ENCODE data around the gene MYH2.
"Not testable (repeated sequence)": the region's sequence is repeated elsewhere in the genome, so short reads cannot be mapped to it uniquely, and the experiment has no call there.

MYH2 gene

DNA sequence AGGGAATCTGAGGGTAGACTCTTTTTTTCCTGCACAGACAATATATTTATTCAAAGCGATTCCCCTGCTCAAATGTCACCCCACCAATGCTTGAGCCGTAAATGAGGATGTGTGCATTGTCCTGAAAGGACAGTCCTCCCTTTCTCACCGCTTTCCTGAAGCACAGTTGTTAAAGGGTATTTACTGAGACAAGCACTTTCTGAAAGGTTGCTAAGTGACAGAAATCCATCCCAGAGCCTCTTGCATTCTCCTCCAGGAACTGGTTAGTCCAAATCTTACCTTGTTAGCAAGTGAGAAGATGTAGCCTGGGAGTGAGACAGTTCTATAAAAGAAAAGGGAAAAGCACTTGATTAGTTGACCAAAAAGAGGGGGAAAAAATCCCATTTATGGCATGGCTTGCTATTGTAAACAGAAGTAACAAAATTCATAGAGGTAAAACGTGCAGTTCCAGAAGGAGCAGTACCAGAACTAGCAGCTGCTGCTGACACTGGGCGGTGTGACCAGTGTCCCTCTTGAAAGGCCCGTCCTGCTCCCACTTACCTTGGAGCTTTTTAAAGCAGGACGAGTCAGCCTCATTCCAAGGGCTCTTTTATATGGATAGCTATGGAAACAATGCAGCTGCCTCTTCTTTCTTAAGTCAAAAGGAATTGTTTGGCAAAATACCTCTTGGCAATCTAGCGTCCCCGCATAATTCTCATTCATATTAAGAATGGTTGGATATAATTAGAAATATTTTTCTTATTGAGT, at the start of gene MYH2:
TSS of gene MYH2 (minus strand) at position 563 of the 747 bp plus-strand sequence. CDS start 1,738 bp downstream, outside the sequence.
- no peak for DNase-seq

DNA sequence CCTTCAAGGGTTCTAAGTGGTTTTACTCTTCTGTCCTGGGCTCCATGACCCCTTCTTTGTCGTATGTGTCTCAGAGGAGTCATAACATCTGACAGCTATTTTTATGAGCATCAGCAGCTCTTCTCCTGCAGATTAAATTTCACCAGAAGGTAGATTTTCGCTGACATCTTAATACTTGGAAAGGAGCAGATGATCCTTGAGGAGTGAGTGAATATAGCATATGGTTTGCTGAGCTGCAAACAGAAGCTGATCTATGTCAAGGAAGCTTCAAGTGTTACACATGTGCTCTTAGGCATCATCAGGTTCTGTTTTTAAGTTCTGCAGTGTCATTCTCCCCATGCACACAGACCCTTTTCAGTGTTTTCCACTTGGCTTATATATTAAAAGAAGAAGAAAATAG, 49.2 kb upstream of the MYH2 start:
- no peak for DNase-seq

DNA sequence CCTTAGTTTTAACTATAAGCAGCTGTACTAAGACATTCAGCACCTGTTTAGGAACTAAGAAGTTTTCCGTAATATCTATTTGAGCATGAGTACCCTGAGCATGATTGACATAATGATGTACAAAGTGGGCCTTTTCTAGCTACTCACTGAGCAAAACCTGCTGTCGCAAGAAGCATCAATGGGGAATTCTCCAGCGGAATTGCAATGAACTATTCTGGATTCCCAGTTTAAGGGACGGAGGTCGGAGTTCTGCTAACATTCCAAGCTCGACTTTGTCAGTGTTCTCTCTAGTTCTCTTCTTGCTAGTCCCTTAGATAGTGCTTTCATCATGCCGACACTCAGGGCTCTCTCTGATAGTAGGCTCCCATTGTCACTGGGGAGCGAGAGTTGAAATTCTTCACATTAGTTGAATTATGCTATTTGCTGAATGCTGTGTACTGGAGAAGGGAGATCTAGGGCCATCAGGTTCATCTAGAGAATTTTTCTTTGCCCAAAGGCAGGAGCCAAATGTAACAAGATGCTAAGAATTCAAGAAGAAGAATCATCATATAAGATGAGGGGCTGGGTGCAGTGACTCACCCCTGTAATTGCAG, 40.2 kb upstream of the MYH2 start:
- DNase-seq, result no peak

DNA sequence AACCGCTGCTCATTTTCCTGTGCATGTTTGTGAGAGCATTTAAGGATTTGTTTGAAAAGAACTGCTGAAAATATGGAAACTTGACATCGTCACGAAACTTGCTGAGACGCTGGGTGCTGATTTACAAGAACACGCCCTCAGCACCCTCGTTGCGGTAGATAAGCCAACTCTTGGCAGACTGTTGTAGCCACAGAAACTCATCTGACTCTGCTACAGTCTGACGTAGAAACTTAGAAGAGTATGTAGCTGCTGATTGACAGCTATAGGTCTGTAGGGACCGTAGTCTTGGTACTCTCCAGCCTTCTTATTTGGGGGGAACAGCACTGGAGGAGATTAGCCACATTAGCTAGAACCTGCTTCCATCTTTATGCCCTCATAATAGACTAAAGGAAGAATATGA, 36.1 kb upstream of the MYH2 start:
- DNase-seq, result no peak

DNA sequence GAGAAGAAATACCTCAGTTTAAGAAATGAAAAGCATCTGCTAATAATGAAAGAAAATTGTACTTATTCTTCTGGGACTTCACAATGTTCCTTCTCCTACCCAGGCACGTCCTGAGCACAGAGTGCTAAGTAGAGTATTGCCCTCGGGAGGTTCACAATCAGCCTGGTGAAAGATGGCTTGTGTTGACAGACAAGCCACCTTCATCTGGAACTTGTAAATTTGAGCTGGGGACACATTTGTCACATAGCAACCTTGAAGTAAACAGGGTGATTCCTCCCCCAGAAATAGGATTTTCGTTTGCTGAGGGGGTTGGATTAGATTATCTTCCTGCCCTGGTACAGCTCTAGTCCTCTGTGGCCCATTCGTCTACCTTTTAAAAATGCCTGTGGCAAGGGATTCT, 34.4 kb upstream of the MYH2 start:
- DNase-seq, result no peak

DNA sequence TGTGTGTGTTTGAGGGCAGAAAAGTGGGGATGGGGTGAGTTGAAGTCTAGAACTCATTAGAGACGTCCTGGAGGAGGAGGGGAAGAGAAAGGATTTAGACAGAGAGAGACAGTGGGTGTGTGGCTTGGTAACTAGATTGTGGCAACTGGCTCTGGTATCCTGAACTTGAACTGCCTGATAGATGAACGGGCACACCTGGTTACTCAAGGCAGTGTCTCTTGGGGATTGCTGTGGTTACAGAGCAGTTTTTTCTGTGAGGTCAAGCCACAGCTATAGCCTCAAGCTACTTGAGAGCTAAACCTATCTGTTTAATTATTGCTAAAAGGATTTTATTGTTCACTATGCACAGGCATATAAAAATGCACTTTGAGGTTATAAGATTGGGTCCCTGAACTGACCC, 29.8 kb upstream of the MYH2 start:
- no peak for DNase-seq

DNA sequence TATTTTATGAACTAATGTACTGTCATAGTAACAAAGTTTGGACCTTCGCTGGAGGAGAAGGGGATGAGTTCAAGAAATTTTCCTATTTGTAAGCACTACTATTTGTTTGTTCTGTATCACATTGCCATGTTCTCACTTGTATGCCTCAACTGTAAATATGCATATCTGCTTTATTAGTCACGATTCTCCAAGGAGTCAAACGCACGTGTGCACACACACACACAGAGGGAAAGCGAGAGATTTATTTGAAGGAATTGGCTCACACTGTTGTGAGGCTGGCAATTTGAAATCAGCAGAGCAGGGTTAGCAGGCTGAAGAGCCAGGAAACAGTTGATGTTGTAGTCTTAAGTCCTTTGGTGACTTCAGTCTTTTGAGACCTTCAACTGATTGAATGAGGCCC, 24.9 kb upstream of the MYH2 start:
- no peak for DNase-seq

DNA sequence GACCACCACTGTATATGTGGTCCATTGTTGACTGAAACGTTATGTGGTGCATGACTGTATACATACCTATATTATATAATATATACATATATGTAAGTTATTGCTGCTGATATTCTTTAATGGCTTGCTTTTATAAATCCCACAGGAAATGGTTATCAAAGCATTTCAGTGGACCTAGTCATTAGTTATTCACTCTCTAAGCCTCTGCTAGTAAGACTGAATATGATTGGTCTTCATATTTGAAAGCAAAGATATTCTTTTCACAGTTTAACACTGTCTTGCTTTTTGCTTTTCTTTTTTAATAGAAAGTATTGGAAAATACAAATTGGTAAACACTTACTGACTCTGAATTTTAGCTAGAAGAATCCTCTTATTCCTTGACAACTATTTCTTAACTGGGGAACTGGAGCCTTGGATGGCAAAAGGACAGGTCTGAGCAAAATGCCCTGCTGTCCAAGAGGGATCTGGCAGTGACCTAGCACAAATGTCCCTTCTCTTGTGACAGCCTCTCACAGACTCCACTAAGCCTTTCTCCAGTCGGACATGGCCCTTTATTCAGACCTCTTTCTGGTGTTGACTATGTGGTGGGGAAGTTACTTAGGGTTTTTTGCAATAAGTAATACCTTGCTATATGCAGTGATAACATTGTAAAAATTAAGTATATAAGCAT, 14.7 kb upstream of the MYH2 start:
- DNase-seq, result no peak

DNA sequence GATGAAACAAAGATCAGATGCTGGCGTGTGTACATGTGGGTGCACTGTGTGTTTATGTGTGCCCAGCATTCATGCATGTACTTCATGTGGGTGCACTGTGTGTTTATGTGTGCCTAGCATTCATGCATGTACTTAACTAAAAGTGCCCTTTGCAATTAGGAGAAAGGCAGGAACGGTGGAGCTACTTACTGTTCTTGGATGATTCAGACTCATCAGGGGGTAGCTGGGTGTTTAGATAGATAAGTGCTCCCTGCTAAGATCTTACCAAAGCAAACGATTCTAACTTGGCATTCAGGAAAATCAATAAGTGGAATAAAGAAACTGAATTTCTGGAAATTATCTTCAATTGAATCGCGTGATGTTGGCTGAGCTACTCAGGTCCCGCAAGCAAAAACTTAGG, 8.6 kb upstream of the MYH2 start:
- DNase-seq, result no peak

DNA sequence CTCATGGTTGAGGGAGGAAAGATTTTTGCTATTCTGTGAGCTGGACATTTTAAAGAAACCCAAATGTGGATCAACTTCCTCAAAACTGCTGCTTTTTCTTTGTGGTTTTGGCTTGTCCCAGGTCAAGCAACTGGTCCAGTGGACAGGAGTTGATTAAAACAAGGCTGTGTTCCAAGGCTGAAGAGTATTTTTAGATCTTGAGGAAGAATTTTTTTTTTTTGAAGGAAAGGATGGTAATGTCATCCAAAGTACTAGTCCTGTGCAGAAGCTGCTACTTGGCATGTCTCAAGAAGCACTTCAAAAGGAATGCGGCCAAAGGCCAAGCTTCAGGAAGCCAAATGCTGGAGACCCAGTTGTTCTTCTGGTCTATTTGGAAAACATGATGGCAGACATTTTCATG, 8.0 kb upstream of the MYH2 start:
- no peak for DNase-seq

DNA sequence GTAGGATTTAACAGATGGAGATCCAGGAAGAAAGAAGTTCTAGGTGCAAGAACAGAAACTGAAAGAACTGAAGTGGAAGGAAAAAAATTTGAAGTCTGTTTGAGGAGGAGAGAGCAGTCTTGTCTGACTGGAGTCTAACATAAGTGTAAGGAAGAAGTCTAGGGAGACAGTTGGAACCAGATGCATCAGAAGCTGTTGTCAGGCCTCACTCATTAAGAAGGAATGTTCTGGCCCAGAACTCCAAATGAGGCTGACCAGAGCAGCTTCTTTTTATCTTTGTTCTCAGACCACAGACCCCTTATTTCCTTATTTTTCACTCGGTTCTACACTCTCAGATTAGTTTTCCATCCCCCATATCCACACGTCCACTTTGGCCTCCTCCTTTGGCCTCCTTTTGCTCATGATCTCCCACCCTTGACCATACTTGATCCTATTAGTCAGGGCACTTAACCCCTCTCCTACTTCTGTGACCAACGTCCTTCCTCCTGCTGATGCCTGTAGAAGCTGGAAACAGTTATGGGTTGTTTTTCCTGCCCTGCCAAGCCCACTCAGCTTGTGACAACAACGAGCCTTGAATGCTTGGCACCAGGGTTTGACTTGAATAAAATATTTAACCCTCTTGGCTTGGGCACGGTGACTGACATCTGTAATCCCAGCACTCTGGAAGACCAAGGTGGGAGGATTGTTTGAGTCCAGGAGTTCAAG, 7.0 kb upstream of the MYH2 start:
- no peak for DNase-seq

DNA sequence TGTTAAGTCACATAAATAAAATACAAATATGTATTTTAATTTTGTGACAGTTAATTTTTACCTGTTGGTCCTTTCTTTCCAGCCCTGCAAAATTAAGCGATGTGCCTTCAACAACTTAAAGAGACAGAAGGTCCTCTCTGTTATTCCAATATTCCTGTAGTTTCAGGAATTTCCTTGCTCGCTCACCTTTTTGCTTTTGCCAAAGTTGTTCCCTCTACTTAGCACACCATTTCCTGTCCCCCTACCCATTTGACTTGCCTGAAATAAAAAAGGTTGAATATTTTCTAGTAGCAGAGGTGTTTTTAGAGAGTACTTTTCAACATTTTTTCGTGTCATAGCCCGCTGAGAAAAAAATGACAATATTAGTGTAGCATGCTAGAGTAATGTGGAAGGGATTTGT, 556 bp upstream of the MYH2 start:
- DNase-seq, result no peak

DNA sequence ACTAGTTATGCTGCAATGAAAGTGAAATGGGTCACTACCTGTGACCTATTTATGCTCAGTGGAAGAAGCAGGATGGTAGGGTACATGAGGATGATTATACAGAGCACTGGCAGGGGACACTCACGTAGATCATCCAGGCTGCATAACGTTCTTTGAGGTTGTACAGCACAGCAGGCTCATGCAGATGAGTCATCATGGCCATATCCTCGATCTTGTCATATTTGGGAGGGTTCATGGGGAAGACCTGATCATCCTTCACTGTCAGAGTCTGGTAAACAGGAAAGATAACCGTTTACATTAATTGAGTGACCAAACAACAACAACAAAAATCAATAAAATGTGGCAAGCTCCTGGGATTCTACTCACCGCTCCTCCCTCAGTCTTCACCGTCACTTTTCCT, 2.1 kb downstream of the MYH2 start:
- DNase-seq, result no peak

DNA sequence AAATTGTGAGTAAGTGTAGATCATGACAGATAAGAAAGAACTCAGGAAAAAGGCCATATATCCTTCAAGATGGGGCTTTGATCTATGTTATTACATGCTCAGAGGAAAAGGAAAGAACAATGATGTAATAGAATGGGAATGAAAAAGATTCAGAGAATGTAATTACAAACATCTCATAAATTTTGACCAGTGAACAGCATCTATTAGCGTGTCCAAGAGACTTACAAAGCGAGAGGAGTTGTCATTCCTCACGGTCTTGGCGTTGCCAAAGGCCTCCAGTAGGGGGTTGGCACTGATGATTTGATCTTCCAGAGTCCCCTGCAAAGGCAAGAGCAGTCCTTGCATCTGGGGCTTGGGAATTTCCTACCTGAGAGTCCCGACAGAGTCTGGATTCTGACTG, 6.0 kb downstream of the MYH2 start:
- DNase-seq, result not testable (repeated sequence)

DNA sequence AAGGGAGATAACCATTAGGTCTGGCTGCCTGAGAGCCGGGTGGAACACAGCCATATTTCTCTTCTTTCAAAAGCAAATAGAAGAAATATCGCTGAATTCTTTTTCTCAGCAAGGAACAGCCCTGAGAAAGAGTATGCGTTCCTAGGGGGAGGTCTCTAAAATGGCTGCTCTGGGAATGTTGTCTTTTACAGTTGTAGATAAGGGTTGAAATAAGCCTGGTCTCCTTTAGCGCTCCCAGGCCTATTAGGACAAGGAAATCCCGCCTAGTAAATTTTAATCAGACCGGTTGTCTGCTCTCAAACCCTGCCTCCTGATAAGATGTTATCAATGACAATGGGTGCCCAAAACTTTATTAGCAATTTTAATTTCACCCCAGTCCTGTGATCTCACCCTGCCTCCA, 8.3 kb downstream of the MYH2 start:
- not testable (repeated sequence) for DNase-seq

DNA sequence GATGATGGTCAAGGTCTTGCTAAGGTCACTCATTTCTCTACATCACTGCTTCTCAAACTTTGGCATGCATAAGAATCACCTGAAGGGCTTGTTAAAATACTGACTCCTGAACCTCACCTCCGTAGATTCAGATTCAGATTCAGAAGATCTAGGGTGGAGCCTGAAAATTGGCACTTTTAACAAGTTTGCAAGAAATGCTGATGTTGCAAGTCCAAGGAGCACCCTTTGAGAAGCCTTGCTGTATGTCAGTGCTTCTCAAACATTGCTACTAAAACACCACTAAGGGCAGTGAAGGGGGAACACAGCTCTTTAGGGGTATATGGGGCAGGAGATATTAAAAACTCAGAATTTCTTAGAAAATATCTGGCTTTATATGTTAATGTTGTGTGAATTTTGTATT, 17.4 kb downstream of the MYH2 start:
- no peak for DNase-seq

DNA sequence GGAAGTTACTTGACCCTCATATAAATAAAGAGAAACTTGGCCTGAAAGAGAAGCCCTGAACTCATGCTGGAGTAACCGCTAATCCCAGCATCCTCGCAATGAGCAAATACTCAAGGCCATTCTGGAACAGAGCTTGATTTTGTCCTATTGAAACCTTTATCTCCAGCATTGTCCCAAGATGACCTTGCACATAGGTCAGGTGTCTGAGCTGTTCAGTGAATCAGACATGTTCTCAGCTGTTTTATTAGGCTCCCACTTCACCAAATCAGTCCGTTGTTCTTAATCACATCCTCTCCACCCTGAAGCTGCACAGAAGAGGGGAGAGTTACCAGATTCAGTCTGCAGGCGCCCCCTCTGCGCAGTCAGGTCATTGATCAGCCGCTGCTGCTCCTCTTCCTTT, 22.0 kb downstream of the MYH2 start:
- DNase-seq, result no peak

DNA sequence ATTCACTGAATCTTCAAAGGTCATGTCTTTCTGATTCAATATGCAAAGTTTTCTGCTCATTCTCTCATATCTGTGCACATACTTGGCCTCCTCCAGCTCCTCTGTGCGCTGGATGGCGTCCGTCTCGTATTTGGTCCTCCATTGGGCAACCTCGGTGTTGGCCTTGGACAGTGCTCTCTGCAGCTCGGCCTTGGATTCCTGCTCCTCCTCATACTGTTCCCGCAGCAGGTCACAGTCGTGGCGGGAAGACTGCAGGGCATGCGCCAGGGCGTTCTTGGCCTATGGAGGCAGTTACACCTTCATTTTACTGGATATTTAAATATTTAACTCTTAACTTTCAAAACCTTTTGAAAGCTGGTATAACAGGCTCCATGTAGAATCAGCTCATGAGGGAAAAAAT, 22.9 kb downstream of the MYH2 start:
- no peak for DNase-seq

DNA sequence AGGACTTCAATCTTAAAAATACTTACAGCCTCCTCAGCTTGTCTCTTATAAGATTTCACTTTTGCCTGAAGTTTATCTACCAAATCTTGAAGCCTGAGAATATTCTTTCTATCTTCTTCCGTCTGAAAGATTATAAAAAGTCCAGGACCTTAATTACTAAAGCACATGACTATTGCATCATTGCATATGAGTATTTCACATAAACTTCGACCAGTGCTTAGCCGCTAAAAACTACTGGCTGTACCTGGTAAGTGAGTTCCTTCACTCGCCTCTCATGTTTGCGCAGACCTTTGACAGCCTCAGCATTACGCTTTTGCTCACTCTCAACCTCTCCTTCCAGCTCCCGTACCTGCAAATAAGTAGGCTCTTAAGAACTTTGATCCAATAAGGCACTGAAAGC, 26.4 kb downstream of the MYH2 start:
- no peak for DNase-seq

DNA sequence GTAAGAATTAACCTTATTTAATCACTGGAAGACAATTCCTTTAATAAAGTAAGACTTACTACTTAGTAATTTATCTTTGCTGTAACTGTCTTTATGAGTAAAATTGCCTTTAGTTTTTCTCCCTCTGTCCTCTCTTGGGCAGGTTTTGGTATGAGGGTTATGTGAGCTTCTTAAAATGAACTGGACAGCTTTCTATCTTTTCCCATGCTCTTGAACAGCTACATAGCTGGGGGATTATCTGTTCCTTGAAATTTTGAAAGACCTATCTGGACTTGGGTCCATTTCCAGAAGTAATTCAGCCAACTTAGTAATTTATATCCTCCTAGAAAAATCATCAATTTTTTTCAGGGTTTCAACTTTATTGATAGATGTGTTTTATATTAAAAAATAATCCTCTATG, 27.5 kb downstream of the MYH2 start:
- no peak for DNase-seq

DNA sequence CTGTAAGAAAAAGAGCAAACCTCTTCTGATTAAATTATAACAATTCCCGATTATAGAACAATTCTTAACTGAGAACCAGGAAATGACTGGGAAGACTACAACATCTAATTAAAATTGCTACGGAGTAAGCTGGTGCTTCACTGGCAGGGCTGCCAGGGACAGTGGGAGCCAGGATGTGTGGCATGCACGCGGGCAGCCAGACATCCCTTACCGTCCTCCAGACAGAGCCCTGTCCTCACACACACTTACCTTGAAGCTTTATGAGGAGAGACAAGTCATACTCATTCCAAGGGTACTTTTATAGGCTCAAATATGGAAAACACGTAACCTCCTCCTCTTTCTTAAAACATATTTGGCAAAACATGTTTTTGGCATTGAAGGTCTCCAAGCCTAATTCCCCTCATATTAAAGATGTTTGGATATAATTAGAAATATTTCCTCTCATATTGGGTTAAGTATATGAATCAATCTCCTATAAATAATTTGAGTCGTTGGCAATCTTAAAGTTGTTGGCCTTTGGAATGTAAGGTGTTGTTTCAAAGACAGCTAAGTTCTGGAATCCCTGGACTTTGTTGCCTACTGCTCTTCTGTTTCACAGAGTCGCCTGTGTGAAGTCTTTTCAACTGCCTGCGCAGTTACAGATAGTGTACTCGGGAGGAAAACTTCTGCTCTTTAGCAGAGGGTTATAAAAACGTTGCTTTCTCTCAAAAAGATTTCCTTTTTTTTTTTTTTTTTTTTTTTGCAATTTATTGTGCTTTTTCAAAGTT, 31.0 kb downstream of the MYH2 start, which contains the start of gene MYH1:
TSS of gene MYH1 (minus strand) at position 272 of the 767 bp plus-strand sequence. CDS start 1,900 bp downstream, outside the sequence.
- DNase-seq, result no peak

DNA sequence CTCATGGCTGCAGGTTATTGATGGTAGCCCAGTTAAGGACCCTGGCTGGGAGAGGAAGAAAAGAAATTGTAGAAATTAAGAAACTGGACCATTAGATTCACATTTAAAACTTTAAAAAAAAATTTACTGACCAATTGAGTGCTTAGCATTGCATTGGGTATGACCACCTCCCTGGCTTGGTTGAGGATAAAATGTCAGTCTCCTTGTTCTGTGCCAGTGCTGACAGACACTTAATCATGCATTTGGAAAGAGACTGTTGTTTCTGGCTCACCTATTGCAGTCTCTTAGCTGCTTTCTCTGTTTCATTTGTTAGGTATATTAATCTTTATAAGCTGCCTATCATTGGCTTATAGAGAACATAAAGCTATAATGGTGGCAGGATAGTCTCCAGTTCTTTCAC, 32.8 kb downstream of the MYH2 start:
- DNase-seq, result no peak

DNA sequence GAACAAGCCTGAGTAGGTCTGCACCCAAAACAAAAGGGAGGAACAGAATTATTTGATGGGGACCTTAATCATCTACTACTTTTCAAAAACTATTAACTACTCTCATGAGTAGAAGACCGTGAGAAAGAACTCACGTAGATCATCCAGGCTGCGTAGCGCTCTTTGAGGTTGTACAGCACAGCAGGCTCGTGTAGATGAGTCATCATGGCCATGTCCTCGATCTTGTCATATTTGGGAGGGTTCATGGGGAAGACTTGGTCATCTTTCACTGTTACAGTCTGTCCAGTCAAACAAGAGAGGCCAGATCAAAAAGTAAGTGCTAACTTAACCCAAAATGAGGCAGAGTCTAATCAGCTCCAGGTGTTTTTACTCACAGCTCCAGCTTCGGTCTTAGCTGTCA, 33.4 kb downstream of the MYH2 start:
- no peak for DNase-seq

Data from activated CD4-positive, CD25-positive, alpha-beta regulatory T cell treated with anti-CD3 and anti-CD28 coated beads, Interleukin-2, amount 50 U/mL, for 72 hours (primary cell).